Brain microvascular endothelial cell (primary cell): Measurements from ENCODE around the gene ADAMTS12.

ENCODE experiments used
- DNase-seq: peaks from one replicate; pipeline ENCODE4 v3.0.0-alpha.2; 2020
- H3K27ac ChIP-seq: fragments of 250-450 bp; sonication (Bioruptor Pico); 2 replicates; pipeline ENCODE4 v1.5.1; 2020; ENCODE audit warnings: mild to moderate bottlenecking, moderate library complexity
- H3K27me3 ChIP-seq: fragments of 250-450 bp; sonication (Bioruptor Pico); replicated peaks from 2 replicates; pipeline ENCODE4 v1.5.1; 2020; ENCODE audit warnings: mild to moderate bottlenecking
- H3K36me3 ChIP-seq: fragments of 250-450 bp; sonication (Bioruptor Pico); replicated peaks from 2 replicates; pipeline ENCODE4 v1.5.1; 2020; ENCODE audit warnings: mild to moderate bottlenecking
- H3K4me3 ChIP-seq: 2 replicates; pipeline ENCODE4 v1.5.1; 2011; ENCODE audit warnings: low read depth, mild to moderate bottlenecking, control low read depth, low read length, moderate library complexity
- in situ Hi-C: cut with HindIII; loops from 2 replicates; pipeline ENCODE4 v1.10.0; 2017; ENCODE audit warnings: low sequenced_read_pairs, low pct_ligation_motif_present
- TF ChIP-seq, protein P1 (sequence below): IDR thresholded peaks from 2 replicates; pipeline ENCODE4 v1.5.1; 2011; ENCODE audit warnings: low read depth, mild to moderate bottlenecking, moderate library complexity, low read length, control low read depth, inconsistent platforms; ENCODE audit errors: missing control alignments

The ADAMTS12 gene

DNA sequence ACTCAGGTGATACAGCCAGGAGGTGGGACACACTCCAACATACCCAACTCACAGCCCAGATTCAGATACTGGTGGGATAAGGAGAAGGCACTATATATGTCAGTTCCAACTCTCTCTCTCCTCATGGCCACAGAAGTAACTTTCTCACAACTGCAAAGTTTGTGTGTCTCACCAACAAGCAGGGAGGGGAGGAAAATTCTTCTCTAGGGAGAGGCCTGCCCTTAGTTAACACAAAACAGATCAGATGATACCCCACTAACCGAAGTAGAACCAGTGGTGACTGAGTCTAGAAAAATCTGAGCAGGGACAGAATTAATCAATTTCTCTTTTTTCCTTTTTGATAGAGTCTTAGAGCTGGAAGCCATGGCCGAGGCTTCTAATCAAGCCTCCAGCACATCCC, 133.1 kb downstream of the ADAMTS12 start:
- Histone ChIP-seq H3K27me3 (no peaks in the 10 kb centered on the region), H3K4me3 (no peak overlapping the region), H3K27ac (no peak overlapping the region), H3K36me3 (no peaks in the 10 kb centered on the region)
- in situ Hi-C loops = no loop called here
- TF ChIP-seq, protein P1, sequence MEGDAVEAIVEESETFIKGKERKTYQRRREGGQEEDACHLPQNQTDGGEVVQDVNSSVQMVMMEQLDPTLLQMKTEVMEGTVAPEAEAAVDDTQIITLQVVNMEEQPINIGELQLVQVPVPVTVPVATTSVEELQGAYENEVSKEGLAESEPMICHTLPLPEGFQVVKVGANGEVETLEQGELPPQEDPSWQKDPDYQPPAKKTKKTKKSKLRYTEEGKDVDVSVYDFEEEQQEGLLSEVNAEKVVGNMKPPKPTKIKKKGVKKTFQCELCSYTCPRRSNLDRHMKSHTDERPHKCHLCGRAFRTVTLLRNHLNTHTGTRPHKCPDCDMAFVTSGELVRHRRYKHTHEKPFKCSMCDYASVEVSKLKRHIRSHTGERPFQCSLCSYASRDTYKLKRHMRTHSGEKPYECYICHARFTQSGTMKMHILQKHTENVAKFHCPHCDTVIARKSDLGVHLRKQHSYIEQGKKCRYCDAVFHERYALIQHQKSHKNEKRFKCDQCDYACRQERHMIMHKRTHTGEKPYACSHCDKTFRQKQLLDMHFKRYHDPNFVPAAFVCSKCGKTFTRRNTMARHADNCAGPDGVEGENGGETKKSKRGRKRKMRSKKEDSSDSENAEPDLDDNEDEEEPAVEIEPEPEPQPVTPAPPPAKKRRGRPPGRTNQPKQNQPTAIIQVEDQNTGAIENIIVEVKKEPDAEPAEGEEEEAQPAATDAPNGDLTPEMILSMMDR = no peak
- no peak for DNase-seq

GRCh38 chr5:33756491-33756890, 135.3 kb downstream of the ADAMTS12 start:
- H3K36me3 ChIP-seq = no peaks in the 10 kb centered on the region
- H3K27ac ChIP-seq = no peak overlapping the region
- no peak overlapping the region for H3K4me3 ChIP-seq
- TF ChIP-seq, protein P1 = no peak
- no peak for DNase-seq
- in situ Hi-C loops = no loop called here
- no peaks in the 10 kb centered on the region for H3K27me3 ChIP-seq

DNA sequence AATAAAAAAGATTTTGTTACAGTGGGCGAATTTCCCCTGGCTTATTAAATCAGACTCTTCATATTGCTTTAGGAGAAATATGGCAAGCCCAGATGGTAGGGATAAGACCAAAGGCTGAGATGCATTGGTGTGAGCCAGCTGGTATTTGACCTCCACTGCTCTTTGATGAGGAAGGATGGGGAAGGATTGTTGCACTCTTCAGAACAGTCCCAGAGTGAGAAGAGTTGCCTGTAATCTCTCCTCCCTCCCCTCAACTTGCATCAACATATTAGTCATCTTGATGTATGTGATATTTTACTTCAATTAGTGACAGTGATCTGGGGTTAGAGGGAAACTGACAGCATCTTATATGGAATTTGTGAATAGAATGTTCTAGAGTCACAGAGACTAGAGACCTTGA, 136.6 kb downstream of the ADAMTS12 start:
- Histone ChIP-seq H3K4me3 (no peak overlapping the region), H3K36me3 (peaks cover 6% of the 10 kb centered on the region), H3K27ac (peak overlapping the region; percentile 18), H3K27me3 (no peaks in the 10 kb centered on the region)
- in situ Hi-C loops = no loop called here
- TF ChIP-seq, protein P1 = no peak
- peak; percentile 64 for DNase-seq

- peaks cover 18% of the 10 kb centered on the region for H3K36me3 ChIP-seq
- in situ Hi-C loops = no loop called here
- TF ChIP-seq, protein P1 = no peak
- DNase-seq = no peak
- no peak overlapping the region for H3K27ac ChIP-seq
- no peak overlapping the region for H3K4me3 ChIP-seq
- no peaks in the 10 kb centered on the region for H3K27me3 ChIP-seq
Observed at GRCh38 chr5:33753704-33754103, 138.1 kb downstream of the ADAMTS12 start.

DNA sequence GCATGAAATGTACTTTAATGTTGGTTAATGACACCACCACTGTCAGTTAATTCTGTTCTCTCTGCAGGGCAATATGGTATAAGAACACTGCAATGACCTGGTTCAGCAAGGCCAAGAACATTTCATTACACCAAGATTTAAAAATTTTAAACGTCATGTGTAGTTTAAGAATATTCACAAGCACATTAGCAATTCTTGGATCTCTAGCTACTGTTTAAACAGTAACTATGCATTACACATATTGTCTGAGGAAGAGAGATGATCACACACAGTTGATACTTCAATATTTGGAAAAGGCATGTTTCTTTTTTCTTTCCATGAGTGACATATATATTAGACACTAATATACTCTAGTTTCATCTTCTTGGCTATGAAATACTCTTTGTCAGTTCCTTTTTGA, 143.0 kb downstream of the ADAMTS12 start:
- DNase-seq = no peak
- Histone ChIP-seq H3K27ac (no peak overlapping the region), H3K4me3 (no peak overlapping the region), H3K36me3 (peaks cover 30% of the 10 kb centered on the region), H3K27me3 (no peaks in the 10 kb centered on the region)
- TF ChIP-seq, protein P1 = no peak
- in situ Hi-C loops = no loop called here

- peaks cover 27% of the 10 kb centered on the region for H3K36me3 ChIP-seq
- DNase-seq = no peak
- no peaks in the 10 kb centered on the region for H3K27me3 ChIP-seq
- in situ Hi-C loops = no loop called here
- TF ChIP-seq, protein P1 = no peak
- no peak overlapping the region for H3K27ac ChIP-seq
- H3K4me3 ChIP-seq = no peak overlapping the region
Observed at GRCh38 chr5:33745101-33745770, 146.6 kb downstream of the ADAMTS12 start.
